Eye (tissue), 1 donor: ENCODE measurements around the gene GTF2E1.
"Not testable (repeated sequence)": the region's sequence is repeated elsewhere in the genome, so short reads cannot be mapped to it uniquely, and the experiment has no call there.

ENCODE experiments used
- DNase-seq: peaks from one replicate; pipeline ENCODE4 v3.0.0-alpha.2; 2015

GTF2E1 gene

DNA sequence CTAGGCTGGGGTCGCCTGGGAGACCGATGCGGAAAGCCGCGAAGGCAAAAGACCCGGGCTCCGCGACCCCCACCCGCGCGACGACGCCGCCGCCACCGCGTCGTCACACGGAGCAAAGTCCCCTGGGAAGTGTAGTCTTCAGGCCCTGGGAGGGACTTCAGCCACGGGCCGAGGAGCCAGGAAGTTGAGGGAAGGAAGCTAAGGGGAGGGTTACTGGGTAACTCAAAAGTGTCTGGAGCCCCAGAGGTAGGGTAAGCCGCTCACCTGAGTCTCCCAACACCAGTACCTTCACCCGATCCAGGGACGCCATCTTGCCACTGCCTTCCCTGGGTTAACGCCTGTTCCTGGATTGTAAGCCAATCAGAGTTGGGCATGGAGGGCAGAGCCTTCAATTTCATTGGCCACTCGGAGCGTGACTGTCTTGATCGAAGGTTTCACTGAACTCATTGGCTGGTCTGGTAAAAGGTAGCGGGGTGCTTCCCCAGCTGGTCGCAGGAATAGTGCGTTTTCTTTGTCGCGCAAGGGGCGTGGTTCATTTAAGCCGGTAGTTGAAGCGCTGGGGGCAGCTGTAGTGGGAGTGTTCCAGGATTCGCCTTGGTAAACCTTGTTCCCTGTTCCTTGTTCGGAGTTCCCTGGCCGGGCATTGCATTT is at the start of gene GTF2E1, which contains the start of gene RABL3:
GTF2E1 (plus strand) TSS at position 547 of the 651 bp plus-strand sequence. CDS start 7,809 bp downstream, outside the sequence.
RABL3 (minus strand) TSS at position 319 of the 651 bp plus-strand sequence; CDS start at position 310, 9 bp downstream.
- peak; percentile 100 for DNase-seq

DNA sequence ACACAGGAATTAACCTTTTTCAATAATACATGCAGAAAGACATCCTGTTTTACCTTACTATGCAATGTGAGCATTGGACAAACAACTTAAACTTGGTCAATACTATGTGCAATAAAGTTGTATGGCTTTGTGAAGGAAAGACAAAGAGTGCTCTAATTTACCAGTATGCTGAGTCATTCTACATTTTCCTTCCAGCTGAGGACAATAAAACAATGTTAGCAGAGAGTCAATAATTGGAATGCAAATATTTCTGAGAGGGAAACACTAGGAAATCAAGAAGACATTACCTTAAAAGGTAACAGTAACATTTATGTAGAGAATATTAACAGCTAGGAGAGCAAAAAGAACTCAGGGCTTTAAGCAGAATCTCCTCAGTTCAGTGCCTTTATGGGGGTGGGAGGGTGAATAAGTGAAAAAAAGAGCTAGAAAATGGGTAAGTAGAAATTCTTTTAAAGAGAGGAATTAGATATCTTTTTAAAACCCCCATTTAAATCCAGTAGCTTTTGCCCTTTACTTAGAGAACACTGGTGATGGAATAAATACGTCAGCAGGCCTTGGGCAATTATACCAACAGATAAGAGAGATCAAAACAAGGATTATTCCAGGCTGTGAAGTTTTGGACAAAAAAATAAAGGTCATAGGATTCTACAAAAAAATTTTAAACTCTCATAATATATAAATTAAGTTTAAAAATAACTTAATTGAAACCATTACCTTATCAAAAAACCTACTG is 48.9 kb upstream of the GTF2E1 start:
- DNase-seq, result no peak

DNA sequence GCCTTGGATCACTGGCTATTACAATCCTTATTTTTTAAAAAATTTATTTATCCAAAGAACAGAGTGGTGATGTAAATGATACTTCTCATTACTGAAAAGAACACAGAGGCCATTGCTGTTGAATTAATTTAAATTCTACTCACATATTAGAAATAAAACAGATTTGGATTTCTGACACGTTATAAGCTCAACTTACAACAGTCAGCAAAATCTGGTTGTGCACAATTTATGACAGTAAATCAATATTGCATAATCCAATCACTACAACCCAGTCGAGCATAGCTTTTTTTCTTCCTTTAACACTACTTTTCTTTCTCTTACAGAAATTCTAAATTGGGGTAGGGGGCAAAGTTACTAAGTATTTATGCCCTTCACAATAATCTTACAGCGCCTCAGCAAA is 43.2 kb upstream of the GTF2E1 start:
- DNase-seq, result peak; percentile 32

DNA sequence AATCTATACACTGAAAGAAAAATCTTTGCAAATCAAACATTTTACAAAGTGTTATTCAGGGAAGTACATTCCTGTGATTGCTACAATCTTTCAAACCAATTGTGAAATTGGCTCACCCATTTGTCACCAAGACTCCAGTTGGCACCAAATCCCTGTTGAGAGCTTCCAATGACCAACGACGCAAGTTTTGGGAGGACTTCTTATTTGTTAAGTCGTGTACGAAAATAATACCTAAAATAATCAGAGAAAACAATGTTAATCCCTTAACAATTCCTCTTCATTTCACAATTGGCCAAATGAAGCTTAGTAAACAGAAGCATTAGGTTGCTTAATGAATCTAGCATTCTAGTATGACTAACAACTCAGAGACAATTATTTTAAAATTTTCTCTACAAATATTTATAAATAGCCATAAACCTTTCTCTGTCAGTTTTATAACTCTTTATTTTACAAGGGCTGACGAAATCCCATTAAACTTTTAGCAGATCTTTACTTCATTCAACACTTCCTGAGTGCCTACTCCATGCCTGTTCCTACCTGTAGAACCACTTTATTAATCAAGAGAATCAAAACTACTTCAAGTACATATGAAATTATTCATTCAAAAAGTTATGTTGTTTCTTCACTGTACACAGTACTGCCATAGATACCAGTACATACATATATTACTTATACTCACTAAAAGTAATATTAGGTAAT is 36.5 kb upstream of the GTF2E1 start:
- no peak for DNase-seq

DNA sequence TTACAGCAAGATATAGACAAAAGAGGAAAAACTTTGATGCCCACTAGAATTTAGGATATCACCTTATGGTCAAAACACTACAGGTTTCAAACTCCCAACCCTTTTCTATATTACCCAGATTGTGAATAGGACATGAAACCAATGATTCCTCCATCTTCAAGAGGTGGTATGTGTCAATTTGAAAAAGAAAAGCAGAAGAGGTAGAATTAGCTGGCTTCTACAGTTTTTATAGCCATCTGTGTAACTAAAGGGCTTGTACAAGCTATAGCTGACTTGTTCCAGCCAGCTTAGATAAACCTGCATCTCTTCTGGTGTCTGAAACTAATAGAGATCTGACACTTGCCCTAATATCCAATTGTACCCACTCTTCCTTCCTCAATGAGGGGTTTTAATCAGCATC is 35.6 kb upstream of the GTF2E1 start:
- DNase-seq, result no peak

DNA sequence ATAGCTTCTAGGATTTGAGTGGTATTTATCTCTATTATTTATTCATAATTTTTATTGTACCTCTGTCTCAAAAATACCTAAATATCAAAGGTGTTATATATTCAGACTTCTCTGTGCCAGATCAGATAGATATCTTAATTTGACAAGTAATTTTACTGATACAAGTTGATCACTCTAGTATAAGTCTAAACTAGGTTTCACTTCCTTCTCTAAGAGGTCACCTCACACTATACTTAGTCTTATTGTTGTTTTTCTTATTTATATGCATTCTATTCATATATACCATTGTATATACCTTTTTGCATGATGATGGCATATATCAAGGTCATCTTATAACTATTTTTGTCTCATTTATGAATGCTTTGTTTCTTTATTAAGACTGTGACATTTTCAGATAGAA is 34.1 kb upstream of the GTF2E1 start:
- no peak for DNase-seq

DNA sequence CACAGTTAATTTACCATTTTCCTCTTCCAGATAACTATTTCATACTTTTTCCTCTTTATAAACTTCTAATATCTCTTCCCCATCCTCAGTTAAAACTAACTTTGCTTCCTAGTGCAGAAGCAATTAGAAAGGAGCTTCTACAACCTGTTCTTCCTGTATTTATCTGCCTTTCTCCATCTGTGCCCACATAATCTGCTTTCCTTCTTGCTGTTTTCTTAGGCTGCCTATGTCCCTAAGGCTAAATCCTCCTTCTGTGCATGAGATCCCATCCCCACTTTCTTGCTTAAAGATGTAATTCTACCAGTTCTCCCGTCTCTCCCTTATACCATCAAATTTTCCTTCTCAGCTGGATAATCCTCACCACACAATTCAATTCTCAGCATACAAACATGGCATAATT is 32.2 kb upstream of the GTF2E1 start:
- DNase-seq, result no peak

DNA sequence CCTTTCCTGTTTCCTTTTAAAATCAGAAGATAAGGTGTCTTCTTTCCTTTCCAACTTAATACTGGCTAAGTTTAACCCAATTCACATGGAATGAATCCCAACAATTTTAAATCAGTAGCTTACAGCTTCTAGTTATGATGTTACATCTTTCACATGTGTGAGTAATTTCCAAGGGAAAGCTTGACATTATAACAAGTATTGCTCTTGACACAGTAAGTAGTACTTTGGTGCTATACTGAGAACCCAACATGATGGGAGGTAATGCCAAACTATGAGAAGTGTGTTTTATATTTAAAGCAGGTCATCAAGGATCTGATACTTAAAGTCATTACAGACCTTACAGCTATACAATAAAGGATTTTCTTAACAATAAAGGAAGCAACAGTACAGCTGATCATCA is 29.3 kb upstream of the GTF2E1 start:
- no peak for DNase-seq

DNA sequence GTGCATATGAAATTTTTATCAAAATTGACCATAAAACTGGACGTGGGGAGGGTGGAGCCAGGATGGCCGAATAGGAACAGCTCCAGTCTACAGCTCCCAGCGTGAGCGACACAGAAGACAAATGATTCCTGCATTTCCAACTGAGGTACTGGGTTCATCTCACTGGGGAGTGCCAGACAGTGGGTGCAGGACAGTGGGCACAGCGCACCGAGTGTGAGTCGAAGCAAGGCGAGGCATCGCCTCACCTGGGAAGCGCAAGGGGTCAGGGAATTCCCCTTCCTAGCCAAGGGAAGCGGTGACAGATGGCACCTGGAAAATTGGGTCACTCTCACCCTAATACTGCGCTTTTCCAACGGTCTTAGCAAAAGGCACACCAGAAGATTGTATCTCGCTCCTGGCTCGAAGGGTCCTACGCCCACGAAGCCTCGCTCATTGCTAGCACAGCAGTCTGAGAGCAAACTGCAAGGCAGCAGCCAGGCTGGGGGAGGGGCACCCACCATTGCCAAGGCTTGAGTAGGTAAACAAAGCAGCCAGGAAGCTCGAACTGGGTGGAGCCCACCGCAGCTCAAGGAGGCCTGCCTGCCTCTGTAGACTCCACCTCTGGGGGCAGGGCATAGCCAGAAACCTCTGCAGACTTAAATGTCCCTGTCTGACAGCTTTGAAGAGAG is 23.2 kb upstream of the GTF2E1 start:
- DNase-seq, result not testable (repeated sequence)

DNA sequence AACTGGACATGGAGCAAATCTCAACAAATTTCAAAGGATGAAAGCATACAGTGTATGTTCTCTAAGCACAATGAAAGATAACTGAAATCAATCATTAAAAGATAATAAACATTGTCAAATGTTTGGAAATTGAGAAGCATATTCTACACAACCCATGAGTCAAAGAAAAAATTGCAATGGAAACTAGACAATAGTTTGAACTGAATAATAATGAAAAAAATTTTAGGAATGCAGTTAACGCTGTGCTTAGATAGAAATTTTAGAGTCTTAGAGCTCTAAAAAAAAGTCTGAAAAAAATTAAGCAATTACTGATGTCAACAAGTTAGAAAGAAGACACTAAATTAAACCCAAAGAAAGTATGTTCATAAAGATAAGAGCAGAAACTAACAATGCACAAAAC is 15.8 kb upstream of the GTF2E1 start:
- DNase-seq, result no peak

DNA sequence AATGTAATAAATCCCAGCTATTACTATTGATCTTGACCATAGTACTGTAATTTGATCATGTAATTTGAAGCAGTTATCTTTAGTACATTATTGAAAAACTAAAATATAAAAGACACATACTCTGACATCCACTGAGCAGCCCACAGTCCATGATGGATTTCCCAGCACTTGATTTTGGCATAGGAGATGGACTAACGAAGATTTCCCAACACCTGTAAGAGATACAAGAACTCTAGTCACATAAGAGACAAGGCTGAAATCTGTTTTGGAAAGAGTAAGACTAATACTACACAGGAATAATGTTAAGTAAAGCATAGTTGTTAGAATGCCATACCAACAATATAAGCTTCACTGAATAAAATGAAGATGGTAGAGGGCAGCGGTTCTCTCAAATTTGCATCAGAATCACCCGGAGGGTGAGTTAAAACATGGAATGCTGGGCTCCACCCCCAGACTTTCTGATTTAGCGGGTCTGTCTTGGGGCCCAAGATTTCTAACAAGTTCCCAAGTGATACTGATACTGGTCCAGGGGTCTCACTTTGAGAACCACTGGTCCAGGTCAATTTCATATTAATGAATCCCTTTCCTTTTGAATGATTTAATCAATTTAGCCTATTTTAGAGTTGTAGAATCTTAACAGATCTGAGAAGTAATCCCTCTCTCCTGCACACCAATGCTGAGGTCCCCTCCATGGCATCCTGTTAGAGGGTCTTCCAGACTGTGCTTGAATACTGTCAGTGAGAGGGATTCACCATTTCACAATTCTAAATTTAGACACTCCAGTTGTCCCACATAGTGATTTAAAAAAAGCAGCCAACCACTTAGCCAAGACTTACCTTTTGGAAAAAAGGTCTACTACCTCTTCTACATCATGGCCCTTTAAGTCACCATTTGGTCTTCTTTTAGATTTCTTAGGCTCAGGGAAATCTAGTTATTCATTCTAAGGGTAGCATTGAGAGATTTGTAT is 11.7 kb upstream of the GTF2E1 start:
- no peak for DNase-seq

DNA sequence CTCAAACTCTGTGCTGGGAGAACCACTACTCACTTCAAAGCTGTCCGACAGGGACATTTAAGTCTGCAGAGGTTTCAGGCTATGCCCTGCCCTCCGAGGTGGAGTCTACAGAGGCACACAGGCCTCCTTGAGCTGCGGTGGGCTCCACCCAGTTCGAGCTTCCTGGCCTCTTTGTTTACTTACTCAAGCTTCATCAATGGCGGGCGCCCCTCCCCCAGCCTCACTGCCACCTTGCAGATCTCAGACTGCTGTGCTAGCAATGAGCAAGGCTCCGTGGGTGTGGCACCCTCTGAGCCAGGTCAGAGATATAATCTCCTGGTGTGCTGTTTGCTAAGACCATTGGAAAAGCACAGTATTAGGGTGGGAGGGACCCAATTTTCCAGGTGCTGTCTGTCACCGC is 4.5 kb upstream of the GTF2E1 start:
- DNase-seq, result not testable (repeated sequence)

DNA sequence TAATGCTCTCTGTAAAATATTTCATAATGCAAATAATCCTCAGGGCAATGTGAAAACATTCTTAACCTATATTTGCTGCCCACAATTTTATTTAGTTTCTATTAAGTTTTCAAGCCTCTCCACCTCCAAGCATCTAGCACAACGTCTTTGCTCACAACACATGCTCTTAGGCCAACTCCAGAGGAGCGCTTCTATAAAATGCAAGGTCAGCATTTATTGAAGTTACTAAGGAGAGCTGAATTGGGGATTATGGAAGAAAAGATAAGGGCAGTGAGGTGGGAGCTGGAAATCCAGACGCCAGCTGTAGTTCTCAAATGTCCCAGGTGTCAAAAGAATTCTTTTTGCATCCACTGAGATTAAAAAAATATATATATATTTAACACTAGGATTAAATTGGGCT is 1.2 kb upstream of the GTF2E1 start:
- DNase-seq, result no peak

DNA sequence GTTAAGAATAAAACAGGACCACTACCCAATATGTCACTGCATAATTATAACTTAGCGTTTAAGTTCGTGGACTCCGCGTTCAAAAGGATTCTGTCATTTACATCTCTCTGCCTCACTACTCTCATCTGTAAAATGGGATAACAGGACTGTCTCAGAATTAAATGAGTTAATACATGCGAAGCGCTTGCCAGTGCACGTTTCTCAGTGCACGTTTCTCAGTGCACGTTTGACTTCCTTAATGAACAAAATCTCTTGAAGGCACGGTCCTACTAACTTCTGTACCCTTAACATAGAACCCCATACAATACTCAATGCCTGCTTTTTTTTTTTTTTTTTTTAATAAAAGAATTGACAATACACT is 727 bp upstream of the GTF2E1 start:
- DNase-seq, result no peak

DNA sequence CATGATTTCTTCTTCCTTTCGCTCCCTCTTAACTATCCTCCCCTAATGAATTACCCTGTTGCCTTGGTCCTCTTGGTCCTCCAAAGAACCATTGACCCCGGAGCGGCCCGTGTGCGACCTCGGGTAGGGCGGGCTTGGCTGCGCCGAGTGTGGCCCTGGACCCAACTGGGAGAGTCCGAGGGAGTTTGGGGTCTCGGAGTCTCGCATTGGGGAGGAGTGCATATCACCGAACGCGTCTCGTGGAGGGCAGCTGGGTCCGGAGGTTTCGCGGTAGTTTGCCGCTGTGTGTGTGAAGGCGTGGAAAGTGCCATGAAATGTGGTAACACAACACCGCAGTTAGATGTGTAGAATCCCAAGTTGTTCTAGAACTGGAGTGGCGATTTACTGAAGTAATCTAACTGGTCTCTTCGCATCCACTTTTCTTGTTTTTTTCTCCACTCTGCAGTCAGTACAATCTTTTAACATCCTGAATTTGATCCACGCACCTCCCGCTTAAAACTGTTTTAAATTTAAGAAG is 363 bp downstream of the GTF2E1 start:
- no peak for DNase-seq

DNA sequence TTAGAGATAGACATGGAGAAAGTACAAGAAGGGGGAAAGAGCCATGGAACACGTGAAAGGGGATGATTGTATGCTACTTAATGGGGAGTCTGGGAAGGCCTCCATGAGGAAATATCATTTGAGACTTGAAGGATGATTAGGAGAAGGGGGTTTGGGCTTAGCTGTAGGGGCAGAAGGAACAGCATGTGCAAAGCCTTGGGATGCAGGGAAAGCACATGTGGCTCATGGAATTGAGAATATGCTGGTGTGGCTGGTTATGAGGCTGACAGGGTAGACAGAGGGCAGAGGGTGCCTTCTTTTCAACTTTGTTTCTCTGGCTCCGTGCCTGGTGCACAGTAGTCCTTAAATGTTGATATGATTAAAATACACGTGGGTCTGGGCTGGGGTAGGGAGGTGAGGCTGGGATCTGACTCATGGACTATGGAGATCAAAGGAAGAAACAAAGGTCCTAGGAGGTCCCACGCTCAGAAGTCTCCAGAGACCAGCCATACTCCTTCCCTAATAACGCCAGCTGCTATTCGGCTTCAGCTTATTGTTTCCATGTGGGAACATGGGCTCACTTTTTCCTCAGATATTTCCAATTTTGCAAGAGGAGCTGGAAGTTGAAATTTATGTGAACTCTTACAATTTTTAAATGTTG is 1.1 kb downstream of the GTF2E1 start:
- DNase-seq, result no peak

DNA sequence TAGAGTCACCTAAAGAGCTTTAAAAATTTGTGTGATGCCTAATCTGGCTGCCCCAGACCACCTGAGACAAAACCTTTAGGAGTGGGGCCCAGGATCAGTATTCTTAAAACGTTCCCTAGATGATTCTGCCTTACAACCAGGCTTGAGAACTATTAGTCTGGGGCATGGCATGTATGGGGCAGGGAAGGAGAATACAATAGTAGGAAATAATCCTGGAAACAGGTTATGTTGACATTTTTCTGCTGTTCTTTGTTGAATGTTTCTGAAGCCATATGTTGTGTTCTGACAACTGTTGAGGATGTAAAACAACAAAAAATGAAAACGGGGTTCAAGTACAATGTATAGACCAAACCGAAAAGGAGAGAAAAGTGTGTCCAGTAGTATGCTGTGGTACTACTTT is 2.9 kb downstream of the GTF2E1 start:
- no peak for DNase-seq

DNA sequence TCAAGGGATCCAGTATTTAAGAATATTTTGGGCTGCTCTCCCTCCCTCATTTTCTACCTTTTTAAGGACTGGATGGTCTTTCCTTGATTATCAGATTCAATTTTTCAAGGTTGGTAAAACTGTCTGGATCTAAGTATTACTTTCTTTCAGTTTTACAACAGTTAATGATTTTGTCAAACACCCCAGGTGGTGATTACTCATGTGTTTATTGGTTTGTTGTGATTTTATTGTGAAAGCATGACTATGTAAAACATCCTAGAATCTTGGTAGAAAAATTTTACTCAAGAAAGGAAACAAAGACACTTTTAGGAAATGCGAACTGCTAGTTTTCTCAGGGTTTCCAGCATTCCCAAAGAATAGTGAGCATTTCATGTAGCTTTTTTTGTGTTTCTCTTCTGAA is 7.3 kb downstream of the GTF2E1 start:
- no peak for DNase-seq

DNA sequence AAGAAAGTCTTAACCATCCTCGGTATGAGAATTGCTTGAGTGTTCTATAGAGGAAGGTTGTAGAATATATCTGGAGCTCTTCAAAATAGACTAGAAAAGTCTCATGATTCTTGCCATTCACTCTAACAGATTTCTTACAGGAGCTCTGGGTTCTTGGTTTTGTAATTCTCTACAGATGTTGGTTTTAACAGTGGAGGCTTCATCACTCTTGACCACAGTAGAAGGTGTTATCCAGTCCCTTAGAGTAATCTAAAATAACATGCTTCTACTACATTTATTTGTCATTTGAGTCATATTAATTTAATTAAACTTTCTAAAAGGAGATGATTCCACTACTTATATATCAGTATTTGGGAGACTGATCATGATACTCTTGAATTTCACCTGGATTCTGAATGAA is 9.7 kb downstream of the GTF2E1 start:
- no peak for DNase-seq

DNA sequence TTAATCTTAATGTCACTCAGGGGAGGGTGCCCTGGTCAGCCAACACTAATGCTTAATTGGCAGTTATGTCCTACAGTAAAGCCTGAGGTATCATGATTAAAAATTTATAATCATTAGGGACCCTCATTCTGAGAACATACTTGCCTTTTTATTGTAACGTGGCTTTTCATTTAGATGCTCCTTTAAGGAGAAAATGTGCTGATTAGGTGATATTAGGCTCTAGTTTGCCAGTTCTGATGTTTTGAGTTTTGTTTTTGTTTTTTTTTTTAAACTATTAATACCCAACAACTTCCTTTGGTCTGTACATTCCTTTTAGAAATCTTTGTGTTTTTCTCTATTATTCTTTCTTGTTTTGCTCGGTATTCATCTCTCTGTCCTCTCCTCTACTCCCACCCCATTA is 10.3 kb downstream of the GTF2E1 start:
- no peak for DNase-seq

DNA sequence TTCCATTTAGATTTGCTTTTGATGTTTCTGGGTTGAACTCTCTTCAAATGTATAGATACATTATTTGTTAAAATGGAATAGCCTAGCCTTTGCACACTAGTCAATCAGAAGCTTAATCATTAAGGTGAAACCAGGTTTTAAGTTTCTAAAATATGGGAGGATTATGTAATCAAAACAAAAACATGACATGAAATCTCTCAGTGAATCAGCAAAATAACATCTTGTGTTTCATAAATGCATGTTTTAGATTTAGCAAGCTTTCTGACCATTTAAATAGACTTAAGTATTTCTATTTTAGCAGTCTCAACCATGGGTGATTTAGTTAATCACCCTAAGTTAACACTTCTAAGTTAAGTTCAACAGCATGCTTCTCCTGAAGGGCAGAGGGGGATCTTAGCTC is 11.3 kb downstream of the GTF2E1 start:
- DNase-seq, result no peak

DNA sequence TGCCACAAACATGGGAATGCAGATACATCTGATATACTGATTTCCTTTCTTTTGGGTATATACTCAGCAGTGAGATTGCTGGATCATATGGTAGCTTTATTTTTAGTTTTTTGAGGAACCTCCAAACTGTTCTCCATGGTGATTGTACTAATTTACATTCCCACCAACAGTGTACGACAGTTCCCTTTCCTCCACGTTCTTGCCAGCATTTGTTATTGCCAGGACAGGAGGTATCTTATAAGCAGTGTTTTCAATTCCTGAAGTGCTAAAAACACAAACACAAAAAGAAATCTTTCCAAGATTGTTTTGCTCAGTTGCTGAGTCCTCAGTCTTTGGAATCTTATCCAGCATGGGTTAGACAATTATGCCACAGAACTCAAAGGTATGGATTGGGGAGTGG is 13.5 kb downstream of the GTF2E1 start:
- no peak for DNase-seq
